NCI-H524 (cell line): ENCODE results near the gene PDHX.
"Not testable (repeated sequence)": the region's sequence is repeated elsewhere in the genome, so short reads cannot be mapped to it uniquely, and the experiment has no call there.

Source experiments
- DNase-seq, 2 experiments: peaks; one replicate each; lab custom pipeline; 2025; lab: John Stamatoyannopoulos, UW

Gene PDHX

DNA sequence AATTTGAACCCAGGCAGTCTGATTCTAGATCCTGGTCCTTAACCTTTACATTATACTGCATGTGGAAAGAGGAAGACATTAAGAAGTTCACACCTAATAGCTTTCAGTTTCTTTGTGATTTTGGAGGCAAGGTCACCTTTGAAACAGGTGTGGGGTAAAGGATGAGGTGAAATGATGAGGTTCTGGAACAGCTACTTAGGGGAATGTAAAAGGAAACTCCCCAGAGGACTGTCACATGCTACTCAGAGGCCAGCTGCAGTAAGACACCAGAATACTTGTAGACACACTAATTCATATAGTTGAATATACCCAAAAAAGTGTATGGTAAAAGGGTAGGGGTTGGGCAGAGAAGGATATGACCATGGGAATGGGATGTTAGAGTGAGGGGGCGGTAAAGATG lies 5.6 kb upstream of the PDHX start:
- no peak for DNase-seq

- DNase-seq: no peak
Measured at GRCh38 chr11:34911676-34912075, 4.7 kb upstream of the PDHX start.

DNA sequence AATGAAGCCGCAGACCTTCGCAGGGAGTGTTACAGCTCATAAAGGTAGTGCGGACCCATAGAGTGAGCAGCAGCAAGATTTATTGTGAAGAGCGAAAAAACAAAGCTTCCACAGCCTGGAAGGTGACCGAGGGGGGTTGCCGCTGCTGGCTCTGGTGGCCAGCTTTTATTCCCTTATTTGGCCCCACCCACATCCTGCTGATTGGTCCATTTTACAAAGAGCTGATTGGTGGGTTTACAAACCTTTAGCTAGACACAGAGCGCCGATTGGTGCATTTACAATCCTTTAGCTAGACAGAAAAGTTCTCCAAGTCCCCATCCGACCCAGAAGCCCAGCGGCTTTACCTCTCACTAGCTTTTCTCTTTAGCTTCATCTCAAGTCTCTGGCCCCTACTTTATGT lies 2.9 kb upstream of the PDHX start:
- DNase-seq: not testable (repeated sequence)

GRCh38 chr11:34915136-34916014 lies 1.0 kb upstream of the PDHX start:
- DNase-seq: peak in 1 of 2 experiments; percentile 57

DNA sequence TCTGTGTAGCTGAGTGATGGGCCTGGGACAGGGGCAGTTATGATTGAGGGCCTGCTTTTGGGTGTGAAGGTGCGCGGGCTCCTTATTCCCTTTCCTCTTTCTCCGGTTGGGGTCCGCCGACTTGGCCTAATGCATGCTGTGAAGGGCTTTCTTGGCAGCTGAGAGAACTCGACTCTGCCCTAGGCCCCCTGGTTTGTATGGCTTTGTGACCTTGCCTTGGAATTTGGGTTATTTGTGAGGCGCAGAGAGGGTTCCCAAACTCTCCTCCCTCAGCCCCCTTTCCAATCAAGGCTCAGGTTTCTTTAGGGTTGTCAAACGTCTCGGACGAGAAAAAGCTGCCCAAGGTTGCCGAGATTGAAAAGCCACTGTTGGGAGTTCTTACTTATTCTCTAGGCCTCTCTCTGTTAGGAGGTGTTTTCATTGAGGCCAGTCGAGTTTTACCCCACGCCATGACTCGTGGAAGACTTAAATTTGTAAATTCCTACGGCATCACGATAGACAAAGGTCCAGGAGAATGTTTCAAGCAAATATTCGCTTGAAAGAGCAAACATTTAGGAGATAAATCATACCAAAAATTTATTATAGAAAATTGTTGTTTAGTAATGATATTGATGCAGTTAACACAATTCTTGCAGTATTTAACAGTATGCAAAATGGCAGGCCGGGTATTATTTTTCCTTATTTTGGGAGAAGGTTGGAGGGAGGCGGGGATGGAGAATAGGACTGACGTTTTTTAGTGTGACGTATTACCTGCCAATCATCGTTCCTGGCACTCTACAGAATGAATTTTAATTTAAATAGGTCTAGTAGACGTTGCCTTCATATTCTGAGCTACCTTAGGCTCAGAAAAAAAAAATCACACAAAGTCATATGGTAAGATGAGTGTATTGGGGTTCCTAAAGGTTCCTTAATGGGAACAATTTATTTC lies 689 bp downstream of the PDHX start:
- no peak for DNase-seq

GRCh38 chr11:34921156-34921555 lies 4.7 kb downstream of the PDHX start:
- DNase-seq: no peak

- no peak for DNase-seq
Measured at GRCh38 chr11:34924714-34925113, 8.3 kb downstream of the PDHX start.

DNA sequence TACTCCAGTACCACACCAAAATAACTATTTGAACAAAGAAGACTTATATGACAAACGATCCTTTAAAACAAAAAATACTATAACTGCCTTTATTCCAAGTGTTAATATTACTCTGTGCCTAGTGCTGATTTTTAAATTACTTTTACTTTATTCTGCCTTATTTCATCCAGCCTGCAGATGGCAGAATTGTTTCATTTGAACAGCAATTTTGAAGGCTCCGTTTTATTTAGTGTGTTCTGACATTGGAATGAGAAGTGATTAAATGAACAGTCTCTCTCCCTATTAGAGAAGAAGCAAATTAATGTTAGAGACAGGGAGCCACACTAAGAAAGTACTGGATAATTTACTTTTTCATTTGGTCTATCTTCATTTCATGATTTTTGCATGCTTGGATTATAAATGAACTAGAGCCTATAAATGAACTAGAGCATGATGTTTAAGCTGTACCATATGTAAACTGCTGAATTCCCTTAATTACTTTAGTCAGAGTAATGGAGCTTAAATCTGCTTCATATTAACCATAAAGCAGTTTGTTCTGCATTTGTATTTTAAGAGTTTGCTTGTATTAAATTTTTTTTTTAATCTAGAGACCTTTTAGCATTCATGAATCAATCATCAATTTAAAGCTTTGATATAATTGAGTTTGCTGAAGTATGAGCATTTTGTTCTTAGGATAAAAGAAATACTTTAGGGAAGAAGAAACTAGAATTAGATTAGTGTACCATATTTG lies 9.8 kb downstream of the PDHX start:
- DNase-seq: peak; percentile 8 to 55

DNA sequence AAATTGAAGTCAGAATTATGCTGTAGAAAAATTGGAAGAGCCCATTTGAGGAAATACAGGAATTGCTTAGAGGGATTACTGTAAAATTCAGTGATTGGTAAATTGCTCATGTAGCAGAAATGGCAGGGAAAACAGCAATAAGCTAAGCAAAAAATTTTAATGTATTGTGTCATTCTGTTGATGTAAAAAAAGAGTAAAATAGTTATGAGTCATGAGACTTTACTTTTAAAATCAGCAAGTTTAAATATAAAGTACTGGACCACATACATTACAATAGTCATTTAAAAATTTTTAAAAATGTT lies 10.4 kb downstream of the PDHX start:
- no peak for DNase-seq

- no peak for DNase-seq
Measured at GRCh38 chr11:34928268-34928959, 12.0 kb downstream of the PDHX start.

DNA sequence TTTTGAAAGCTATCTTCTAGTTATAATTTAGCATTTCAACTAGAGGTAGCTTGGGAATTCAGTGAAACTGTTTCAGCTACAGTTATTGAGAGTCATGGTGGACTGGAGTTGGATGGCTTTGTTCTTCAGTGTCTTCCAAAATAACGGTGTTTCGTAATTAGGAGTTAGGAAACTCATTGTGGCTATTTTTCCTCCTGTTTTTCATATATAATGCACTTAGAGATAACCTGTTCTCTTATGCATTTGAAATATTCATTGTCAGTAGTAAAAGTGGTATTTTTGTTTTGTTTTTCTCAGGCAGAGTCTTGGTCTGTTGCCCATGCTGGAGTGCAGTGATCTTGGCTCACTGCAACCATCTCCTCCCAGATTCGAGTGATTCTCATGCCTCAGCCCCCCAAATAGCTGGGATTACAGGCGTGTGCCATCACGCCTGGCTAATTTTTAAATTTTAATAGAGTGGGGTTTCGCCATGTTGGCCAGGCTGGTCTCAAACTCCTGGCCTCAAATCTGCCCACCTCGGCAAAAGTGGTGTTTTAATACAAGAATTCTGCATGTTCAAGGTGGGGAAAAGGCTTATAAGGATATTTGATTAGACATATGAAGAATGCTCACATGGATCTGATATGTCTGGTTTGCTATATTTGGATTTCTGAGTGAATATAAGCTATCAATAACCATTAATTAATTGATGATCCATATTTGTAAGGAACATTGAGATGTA lies 12.7 kb downstream of the PDHX start:
- no peak for DNase-seq

- DNase-seq: no peak
Measured at GRCh38 chr11:34929794-34930763, 13.7 kb downstream of the PDHX start.

DNA sequence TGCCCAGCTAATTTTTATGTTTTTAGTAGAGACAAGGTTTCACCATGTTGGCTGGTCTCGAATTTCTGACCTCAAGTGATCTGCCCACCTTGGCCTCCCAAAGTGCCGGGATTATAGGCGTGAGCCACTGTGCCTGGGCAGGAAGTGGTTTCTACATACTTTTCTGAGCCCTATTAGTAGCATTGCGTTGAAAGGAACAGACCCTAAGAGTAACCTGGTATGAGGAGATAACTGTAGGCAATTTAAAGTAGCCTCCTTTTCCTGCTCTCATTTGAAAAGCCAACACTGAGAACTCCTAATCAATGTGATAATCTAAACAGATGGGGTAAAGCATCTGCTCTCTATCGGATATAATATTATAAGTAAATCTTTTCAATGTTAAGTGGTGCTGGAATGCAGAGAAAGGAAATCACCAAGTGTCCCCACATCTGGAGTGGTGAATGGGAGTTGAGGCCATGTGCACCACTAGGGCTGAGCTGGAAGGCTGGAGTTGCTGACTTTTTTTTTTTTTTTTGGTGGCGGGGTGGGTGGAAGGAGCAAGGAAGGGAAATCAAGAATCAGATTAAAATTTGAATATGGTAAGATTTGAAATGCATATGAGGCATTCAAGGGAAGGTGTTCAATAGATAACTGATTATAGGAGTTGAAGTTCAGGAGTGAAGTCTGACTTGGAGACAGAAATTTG lies 20.7 kb downstream of the PDHX start:
- peak; percentile 35 to 89 for DNase-seq

GRCh38 chr11:34938611-34939010 lies 22.2 kb downstream of the PDHX start:
- peak in 1 of 2 experiments; percentile 47 for DNase-seq

- DNase-seq: no peak
Measured at GRCh38 chr11:34940026-34940677, 23.7 kb downstream of the PDHX start.

- DNase-seq: peak in 1 of 2 experiments; percentile 25
Measured at GRCh38 chr11:34941688-34942087, 25.3 kb downstream of the PDHX start.

DNA sequence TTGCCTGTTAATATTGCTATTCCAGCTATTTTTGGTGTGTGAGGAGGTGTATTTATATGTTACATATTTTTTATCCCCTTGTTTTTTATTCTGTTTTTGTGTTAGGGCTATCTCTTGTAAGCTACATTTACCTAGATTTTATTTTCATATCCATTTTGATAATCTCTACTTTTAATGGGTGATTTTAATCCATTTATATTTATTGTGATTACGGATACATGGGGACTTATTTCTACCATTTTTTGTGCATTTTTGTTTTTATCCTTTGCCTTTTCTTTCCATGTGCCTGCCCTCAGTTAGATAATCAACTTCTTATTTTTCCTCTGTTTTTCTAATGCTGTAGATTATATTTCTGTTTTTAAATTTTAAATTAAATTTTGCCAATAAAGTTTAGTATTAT lies 28.3 kb downstream of the PDHX start:
- no peak for DNase-seq

- no peak for DNase-seq
Measured at GRCh38 chr11:34948696-34949095, 32.3 kb downstream of the PDHX start.

DNA sequence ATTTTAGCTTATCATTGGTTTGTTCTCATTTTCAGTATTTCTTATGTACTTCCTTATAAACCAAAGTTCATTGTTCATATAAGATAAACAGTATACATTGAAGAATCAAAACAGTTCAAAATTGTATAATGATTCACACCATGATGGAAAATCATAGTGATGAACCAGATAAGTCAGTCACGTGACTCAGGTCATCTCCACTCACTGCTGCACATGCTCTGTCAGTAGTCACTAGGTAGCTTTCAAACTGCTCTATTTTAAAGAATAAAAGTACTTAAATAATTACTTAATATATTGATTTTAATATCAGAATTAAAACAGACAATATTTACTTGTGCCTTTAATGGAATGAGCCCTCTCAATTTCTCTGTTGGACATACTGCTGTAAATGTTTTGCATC lies 37.5 kb downstream of the PDHX start:
- DNase-seq: no peak
